GM19351 (cell line): Measurements from ENCODE around the gene SGIP1.

Source experiments
- ATAC-seq: cut with Tn5 transposase; IDR thresholded peaks from one replicate; pipeline ENCODE4 v1.9.1; 2021; ENCODE audit warnings: mild to moderate bottlenecking, moderate library complexity; ENCODE audit not compliant: unreplicated experiment

The SGIP1 gene

GRCh38 chr1:66599899-66600737 lies 66.2 kb downstream of the SGIP1 start:
- no peak for ATAC-seq

- ATAC-seq, result no peak
Observed at GRCh38 chr1:66605419-66605997, 71.6 kb downstream of the SGIP1 start.

DNA sequence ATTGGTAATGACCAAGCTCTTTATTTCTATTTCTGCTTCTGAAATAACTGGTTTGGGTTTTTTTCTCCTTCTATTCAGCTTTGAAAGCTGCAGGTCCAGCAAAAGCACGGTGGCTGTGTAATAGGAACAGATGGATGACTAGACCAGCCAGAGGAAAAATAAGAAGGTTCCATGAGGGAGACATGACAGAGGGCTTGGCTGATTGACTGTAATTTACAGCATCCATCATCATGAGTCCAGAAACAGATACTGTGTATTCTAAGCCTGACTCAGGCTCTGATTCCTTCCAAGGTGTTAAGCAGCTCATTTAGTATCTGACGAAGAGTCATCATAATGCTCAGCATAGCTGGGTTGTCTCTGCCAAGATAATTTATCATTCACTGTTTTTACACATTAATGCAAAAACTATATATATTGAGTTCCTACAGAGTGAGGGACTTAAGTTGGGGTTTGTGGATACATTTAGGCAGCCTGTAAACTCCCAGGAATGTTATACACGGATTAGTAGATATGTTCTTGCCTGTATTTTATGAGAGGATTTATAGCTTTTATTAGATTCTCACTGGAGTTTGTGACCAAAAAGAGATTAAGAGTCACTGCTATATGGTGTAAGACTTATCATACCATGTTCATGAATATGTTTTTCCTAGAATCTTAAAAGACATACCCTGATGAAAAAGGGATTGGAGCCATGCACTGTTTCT lies 72.6 kb downstream of the SGIP1 start:
- ATAC-seq, result no peak

DNA sequence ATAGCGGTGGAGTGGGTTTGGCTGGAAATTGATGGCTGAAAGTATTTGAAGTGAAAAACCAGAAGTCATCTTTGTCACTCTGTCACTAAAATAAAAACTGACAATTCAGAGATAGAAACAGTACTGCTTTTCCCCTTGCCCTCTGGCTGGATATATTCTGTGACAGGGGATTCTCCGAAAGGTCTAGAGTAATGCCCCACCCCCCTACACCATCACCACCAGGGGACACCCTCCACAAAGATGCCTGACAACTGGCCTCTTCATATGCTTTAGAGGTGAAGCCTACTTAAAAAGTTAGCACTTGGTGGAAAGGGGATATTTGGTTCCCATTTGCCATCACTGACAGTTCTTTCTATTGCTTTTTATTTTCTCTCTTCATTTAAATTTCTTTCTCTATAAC lies 73.5 kb downstream of the SGIP1 start:
- peak; percentile 58 for ATAC-seq

DNA sequence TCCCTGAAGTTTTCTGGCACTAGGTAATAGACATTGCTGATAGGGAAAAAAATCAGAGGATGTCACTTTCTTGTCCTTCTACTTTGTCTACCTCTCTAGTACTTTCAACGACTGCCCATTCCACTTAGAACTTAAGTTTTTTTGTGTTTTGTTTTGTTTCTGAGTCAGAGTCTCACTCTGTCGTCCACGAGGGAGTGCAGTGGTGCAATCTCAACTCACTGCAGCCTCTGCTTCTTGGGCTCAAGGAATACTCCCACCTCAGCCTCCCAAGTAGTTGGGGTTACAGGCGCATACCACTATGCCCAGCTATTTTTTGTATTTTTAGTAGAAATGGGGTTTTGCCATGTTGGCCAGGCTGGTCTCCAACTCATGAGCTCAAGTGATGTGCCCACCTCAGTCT lies 79.2 kb downstream of the SGIP1 start:
- ATAC-seq, result no peak

- ATAC-seq, result no peak
Observed at GRCh38 chr1:66617362-66618184, 83.6 kb downstream of the SGIP1 start.

- ATAC-seq, result no peak
Observed at GRCh38 chr1:66618390-66618789, 84.4 kb downstream of the SGIP1 start.

GRCh38 chr1:66623812-66624211 lies 89.9 kb downstream of the SGIP1 start:
- ATAC-seq, result no peak

DNA sequence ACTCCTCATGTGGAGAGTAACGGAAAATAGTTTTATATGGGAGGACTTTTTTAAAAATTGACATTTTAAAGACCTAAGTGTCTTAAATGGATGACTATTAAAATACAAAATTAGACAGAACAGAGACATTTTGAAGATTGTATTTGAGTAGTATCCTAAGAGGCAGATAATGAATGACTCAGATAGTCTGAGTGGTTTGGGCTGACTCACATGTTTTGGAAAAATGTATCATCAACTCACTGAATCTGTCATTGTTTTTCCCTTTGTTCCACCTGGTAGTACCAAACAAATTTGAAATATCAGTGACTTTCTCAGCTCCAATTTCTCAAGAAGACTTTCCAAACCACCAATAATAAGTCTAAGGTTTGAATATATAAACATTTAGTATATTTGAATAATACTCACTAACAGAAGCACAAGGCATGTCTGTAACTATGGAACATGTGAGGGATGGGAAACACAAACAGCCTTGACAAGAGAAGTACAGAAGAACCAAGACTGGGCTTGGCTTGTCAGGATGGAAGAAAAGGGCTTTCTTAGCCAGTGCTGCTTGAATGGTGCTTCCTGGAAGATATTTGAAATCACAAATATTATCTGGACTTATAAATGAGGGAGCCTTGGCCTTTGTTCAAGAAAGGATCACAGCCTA lies 90.6 kb downstream of the SGIP1 start:
- no peak for ATAC-seq

DNA sequence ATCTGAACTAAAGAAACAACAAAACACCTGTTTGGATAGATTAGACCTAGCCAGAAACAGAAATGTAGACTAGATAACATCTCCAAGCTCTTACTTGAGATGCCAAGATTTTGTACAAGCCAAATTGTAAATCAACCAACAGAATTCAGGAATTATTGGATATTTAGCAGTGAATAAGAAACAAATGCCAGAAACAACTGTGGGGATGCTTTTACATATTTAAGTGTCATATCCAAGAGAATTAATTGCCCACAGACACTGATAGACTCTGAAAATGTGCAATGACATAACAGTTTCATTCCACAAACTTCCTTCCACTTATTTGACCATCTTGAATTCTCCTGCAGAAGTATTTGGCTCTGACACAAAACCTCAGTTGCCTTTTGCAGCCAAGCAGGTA lies 92.3 kb downstream of the SGIP1 start:
- no peak for ATAC-seq

DNA sequence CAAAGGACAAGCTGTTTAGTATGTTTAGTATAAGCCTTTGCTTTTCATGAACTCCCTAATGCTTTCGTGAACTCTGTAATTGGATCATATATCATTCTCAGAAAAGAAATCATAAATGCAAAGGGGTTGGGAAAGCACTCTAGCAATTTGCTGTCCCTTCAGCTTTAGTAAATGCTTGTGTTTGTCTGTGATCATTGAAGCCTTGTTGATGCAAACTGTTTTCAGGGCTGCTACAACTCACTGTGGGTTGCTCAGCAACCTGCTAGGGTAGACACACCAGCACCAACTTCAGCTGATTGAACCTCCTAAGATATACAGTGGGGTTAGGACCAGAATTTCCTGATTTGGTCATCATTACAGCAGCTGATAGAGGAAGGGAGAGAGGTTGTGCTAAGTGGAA lies 95.0 kb downstream of the SGIP1 start:
- ATAC-seq, result no peak

DNA sequence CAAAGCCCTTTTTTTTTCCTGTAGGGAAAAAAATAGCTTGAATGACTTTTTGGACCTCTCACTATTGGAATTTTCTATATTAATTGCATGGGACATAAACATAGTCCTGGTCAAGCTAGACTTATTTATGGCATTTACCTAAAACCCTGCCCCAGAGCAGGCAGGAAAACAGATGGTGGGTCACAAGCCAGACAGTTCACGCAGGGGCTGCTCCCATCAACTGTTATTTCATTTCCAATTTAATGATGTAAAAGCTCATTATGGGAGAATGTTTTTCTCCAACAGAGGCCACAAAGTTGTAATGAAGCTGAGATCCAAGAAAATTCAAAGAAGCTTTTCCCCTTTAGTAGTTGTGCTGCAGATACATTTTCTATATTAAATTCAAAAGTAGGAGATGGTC lies 99.2 kb downstream of the SGIP1 start:
- ATAC-seq, result no peak

- ATAC-seq, result no peak
Observed at GRCh38 chr1:66637146-66637545, 103.2 kb downstream of the SGIP1 start.

DNA sequence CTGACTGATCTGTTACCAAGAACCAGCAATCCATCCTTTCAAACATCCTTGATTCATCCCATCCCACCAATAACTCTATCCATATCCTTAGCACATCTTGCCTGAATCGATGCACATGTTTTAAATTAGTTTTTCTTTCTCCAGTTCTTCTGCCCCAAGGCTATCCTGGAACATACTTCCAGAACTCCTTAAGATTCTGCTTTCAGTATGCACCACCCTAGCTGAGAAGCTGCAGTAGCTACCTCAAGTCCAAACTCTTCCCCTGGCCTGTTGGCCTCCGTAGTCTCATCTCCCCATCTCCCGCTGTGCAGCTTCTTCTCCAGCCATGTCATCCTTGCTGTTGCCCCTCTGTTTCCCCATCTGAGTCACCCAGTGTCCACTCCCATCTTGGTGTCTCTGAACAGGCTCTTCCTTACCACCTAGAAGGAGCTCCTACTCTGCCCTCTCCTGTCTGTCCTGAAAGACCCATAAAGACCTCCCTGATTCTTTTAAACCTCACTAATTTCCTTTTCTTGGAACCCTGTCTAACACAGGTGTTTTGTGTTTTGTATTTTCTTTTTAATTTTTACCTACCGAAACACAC lies 108.0 kb downstream of the SGIP1 start:
- no peak for ATAC-seq

GRCh38 chr1:66642992-66643391 lies 109.0 kb downstream of the SGIP1 start:
- no peak for ATAC-seq

DNA sequence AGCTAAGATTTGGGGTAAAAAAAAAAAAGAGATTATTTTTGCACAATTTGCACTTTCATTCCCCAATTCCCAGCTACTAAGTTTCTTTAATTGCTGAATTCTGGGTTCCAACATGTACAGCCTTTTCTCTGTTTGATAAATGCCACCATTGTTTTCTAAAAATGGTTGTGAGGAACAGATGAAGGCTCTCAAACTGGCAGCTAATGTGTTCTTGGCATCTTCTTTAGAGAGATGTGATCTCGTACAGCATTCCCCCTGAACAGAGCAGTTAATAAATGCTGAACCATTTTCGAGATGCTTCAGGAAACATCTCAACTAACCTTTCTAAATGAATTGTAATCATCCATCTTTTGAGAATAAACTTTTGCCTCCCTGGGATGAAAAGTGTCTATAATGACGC lies 110.4 kb downstream of the SGIP1 start:
- no peak for ATAC-seq

DNA sequence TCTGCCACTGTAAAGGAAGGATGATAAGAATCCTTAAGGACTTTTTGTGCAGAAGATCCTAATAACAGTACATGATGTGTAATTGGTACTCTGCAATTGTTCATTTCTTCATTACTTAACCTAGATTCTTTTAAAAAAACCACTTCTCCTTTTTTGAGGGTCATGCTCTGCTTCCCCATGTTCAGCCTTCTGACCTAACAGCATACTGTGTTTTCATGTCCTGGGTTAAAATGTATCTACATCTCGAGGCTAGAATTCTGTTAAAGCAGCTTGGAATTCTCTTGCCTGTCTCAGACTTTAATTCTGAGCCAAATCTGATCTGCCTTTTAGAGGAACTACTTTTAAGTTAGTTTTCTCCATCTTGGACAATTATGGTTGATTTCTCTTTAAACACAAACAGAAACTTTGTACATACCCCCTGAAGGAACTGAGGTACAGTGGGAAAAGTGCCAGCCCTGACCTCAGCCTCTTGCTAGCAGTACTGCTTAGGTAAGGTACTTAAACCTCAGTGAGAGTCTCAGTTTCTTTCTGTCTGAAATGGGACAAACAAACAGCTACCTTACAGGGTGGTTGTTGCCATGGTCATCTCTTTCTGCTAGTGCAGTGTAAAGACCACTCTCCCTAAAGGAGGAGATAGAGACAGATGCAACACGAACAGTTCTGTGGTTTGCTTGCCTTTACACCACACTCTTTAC lies 115.1 kb downstream of the SGIP1 start:
- peak; percentile 87 for ATAC-seq

- ATAC-seq, result no peak
Observed at GRCh38 chr1:66652556-66652955, 118.6 kb downstream of the SGIP1 start.

GRCh38 chr1:66654643-66655042 lies 120.7 kb downstream of the SGIP1 start:
- no peak for ATAC-seq

GRCh38 chr1:66671455-66671854 lies 137.5 kb downstream of the SGIP1 start:
- no peak for ATAC-seq
